Measurements from ENCODE around the gene GPC1.

- no peak for TF ChIP-seq FOS (IDR thresholded peaks at IDR 0.05; ENCODE audit: low read depth, low read length)
- TF ChIP-seq CEBPB (IDR thresholded peaks at IDR 0.05; ENCODE audit: low read depth, low read length), result no peak
- no peak for TF ChIP-seq USF2 (IDR thresholded peaks at IDR 0.05; ENCODE audit: low read depth, low read length)
- TF ChIP-seq MXI1 (IDR thresholded peaks at IDR 0.05; ENCODE audit: borderline replicate concordance, low read depth, low read length), result no peak
Measured at GRCh38 chr2:240501531-240501991, 66.1 kb downstream of the GPC1 start.
